Putamen (tissue), 1 donor: ENCODE data around the gene TNFAIP8L1.
A peak's percentile ranks its signal among the peaks of the same experiment; 100 is the strongest.
"Not testable (repeated sequence)": the region's sequence is repeated elsewhere in the genome, so short reads cannot be mapped to it uniquely, and the experiment has no call there.

ENCODE experiments used
- DNase-seq: peaks from one replicate; pipeline ENCODE4 v3.0.0-alpha.2; 2016; ENCODE audit warnings: low spot score

Gene TNFAIP8L1

DNA sequence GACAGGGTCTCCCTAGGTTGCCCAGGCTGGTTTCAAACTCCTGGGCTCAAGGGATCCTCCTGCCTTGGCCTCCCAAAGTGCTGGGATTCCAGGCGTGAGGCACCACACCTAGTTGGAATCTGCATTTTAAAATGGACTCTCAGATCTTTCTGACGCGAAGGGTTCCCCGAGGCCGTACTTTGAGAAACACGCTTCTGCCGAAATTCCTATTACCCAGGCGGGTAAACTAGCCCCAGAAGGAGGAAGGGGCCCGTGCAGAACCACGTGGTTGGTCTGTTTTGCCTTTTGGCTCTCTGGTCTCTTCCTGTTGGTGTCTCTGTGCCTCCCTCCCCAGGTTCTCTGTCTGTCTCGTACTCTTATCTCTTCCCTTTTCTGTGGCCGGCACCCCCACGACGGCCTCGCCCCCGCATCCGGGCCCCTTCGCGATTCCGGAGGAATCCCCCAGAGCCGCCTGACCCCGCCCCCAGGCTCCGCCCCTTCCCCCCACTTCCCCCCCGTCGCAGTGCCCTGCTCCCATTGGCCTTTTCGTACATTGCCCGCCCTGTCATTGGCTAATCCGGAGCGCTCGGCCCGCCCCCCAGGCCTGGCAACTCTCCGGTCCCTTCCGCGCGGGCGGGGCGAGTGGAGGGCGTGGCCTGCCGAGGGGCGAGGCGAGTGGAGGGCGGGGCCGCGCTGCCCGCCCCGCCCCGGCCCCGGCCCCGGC, at the start of gene TNFAIP8L1:
Gene TNFAIP8L1 (plus strand): TSS at position 689 of the 703 bp plus-strand sequence. CDS start 12,354 bp downstream, outside the sequence.
- peak; percentile 89 for DNase-seq

DNA sequence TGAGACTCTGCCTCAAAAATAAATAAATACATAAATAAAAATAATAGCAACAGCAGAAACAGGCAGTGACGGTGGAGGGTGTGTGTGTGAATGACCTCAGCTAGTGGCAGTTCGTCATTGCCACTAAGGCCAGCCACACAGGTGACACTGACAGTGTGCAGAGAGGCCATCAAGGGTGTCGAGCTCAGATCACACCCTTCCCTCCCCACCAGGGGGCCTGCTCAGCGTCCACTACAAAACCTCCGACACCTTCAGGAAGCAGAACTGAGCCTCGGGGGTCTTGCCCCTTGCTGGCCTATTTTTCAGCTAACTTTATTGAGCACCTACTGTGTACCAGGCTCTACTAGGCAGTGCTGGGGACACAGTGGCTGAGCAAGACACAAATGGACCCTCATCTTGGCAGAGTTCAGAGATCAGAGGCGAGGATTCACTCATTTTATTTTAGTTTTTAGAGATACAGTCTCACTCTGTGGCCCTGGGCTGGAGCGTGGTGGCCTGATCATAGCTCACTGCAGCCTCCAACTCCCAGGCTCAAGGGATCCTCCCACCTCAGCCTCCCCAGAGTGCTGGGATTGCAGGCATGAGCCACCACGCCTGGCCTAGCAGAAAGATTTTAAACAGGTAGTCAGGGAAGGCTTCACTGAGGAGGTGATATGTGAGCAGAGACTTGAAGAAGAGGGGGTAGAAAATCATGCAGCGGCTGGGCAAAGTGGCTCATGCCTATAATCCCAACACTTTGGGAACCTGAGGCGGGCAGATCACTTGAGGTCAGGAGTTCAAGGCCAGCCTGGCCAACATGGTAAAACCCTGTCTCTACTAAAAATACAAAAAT, 49.5 kb upstream of the TNFAIP8L1 start:
- DNase-seq, result no peak

DNA sequence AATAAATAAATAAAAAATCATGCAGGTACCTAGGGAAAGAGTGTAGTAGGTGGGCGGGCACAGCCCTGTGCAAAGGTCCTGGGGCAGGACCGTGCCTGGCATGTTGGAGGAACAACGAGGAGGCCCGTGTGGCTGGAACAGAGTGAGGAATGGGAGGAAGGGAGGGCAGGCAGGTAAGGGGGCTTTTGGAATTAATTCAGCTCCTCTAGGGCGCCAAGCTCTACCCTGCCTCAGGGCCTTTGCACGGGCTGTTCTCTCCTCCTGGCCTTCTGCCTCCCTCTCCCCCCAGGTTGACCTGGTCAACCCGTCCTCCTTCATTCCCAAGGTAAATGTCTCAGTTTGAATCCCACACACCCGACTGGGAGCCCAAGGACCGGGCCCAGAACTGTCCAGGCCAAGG, 48.8 kb upstream of the TNFAIP8L1 start:
- DNase-seq, result no peak

DNA sequence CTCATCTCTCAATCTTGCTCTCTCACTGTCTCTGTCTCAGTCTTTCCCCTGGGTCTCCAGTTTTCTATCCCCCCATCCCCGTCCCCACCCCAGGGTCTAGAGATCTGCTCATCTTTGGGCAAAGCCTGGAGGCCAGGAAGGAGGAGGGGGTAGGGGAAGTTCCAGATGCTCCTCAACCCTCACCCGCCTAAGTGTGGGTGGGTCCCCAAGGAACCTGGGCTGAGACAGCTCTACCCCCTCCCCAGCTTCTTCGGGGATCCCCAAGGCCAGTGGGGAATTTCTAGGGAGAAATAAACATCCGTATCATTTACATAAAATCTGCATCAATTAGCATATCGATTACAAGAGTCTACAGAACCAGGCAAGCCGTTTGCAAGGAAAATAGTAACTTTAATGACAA, 48.0 kb upstream of the TNFAIP8L1 start:
- no peak for DNase-seq

DNA sequence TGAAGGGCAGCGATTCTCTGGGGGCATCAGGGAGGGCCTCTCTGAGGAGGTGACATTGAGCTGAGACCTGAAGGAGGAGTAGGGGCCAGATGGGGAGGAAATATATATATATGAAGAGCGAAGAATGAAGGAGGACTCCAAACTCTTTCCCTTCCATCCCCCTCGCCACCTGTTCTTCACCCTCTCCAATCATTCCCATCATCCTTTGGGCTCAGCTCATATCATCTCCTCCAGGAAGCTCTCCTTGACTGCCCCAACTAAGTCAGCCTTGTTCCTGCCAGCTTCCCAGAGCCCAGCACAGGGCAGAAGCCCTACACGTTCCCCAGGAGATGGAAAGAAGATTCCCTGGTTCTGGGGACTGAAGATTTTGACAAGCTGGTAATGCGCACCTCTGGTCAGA, 46.9 kb upstream of the TNFAIP8L1 start:
- DNase-seq, result no peak

DNA sequence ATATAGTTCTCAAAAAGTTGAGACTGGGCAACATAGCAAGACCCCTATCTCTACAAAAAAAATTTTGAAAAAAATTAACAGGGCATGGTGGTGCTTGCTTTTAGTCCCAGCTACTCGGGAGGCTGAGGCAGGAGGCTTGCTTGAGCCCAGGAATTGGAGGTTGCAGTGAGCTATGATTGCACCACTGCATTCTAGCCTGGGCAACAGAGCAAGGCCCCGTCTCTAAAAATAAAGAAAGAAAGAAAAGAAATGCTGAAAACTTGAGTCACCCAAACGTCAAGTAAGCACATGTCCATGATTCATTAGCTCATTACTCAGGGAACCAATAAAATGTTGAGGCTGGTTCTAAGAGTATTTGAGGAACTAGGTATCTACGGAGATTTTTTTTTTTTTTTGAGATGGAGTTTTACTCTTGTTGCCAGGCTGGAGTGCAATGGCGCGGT, 45.9 kb upstream of the TNFAIP8L1 start:
- no peak for DNase-seq

DNA sequence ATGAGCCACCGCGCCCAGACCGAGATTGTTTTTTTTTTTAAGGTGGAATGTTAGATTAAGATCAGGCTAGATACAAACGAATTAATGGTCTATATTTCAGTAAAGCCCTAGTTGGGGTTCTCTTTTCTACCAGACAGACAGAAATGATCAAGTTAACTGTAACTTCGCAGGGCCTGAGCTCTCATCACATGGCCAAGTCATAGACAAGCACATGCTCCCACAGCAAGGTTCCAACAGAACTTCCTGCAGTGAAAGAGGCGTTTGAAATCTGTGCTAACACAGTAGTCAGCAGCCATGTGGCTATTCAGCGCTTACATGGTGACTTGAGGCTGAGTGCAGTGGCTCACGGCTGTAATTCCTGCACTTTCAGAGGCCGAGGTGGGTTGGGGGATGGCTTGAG, 45.1 kb upstream of the TNFAIP8L1 start:
- DNase-seq, result no peak

DNA sequence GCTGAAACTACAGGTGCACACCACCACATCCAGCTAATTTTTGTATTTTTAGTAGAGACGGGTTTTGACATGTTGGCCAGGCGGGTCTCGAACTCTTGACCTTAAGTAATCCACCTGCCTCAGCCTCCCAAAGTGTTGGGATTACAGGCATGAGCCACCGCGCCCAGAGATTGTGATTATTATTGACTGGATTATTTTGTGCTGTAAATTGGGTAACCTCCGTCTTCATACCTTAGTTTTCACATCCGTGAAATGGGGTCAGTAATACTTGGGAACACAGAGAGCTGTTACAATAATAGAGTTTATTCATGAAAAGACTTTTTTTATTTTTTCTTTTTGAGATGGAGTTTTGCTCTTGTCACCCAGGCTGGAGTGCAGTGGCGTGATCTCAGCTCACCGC, 44.2 kb upstream of the TNFAIP8L1 start:
- not testable (repeated sequence) for DNase-seq

DNA sequence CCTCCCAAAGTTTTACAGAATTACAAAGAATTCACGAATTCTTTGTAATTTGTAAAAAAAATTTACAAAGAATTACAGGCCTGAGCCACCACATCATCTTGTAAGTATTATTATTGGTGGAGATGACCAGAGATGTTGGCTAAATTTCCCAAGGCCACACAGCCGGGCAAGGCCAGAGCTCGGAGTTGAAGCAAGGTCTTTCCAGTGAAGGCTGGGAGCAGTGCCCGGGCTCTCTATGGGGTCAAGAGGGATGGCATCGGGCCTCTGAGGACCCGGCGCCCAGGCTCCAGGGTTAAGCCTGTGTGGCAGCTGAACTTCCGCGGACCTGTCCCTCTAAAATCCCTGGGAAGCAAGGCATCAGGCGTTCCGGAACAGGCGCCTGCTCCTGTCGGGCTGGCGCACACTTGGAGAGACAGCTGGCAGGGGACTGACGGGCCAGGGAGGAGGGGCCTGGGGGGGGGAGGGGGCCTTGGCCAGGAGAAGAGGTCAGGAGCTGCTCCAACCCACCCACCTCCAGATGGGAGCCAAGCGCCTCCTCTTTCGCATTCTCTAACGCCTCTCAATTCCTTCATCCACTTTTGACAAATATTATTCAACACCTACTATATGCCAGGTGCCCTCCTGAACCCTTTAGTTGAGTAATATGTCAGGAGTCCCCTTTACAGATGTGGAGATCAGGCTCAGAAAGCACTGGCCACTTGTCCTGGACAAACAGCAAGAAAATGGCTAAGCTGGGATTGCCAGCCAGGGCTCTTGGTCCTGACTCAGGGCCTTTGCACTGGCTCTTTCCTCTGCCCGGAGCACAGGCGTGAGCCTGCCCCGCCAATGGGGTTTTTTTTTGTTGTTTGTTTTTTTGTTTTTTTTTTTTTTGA, 43.0 kb upstream of the TNFAIP8L1 start:
- no peak for DNase-seq

DNA sequence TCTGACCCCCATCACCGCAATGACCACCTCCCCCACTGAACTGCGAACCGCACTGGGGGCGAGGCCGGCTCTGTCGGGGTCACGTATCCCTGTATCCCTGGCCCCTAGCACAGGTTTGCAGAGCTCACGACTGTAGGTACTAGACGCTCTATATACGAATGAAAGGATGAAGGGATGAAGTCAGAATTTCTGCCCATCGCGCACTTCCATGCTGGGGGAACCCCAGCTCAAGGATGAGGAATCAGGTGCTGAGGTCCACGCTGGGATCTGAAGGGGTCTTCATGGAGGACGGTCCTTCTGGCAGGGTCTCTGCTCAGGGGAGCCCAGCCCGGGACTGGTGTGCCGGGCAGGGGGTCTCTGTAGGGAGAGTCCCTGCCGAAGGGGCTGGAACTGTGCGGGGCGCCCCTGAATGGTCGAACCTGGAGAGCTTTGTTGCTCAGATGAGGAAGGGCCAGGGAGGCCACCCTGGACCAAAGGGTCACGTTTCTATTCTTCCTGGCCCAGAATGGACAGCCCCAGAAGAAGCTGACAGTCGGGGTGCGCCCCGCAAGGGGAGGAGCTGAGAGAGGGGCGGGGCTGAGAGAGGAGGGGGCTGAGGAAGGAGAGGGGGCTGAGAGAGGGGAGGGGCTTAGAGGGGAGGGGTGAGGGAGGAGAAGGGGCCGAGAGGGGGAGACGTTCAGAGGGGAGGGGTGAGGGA, 41.9 kb upstream of the TNFAIP8L1 start:
- DNase-seq, result no peak

DNA sequence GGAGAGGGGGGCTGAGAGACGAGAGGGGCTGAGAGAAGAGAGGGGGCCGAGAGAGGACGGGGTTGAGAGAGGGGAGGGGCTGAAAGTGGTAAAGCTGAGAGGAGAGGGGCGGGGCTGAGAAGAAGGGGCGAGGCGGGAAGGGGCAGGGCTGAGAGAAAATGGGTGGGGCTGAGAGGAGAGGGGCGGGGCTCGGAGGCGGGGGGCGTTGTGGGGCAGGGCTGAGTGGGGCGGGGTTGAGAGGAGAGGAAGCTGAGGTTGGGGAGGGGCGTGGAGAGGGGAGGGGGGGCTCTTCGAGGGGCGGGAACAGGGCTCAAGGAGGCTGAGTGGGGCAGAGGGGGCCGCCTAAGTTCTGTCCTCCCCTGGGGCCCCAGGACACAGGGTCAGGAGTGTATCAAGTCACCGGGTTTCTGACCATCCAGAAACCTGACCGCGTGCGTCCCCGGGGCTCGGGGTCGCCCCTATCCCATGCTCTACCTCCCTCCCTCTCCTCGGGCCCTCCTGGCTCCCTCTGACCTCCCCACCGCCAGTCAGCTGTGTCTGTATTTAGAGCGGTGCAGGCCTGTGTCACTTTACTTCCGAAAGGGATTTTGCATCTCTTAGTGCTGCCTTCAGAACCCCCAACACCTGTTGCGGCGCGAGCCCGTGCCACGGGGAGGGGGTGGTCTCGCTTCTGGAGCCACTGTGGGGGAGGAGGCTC, 41.2 kb upstream of the TNFAIP8L1 start:
- no peak for DNase-seq

DNA sequence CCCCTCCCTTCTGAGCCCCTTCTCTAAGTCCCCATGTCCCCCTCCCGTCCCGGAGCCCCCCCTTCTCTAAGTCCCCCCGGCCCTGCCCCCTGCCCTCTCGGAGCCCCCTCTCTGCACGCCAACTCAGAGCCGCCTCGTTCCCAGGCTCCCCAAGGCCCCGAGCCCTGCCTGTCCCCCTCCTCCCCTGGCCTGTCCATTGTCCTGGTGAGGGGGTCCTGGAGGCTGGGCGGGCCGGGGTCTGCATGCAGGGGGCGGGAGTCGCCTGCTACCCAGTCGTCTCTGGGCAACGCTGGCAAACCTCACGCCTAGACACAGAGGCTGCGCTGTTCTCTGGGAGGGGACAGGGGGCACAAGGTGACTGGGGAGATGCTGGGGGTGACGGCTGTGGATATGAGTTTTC, 40.6 kb upstream of the TNFAIP8L1 start:
- no peak for DNase-seq

DNA sequence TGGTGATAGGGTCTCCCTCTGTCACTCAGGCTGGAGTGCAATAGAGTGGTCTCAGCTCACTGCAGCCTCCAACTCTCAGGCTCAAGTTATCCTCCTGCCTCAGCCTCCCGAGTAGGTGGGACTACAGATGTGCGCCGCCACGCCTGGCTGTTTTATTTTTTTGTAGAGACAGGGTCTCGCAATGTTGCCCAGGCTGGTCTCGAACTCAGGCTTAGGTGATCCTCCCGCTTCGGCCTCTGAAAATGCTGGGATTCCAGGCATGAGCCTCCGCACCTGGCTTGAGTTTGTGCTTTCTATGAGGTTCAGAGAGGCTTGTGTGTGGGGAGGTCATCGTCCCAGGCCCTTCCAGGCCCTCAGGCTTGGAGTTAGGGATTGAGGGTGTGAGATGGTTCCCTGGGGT, 39.2 kb upstream of the TNFAIP8L1 start:
- no peak for DNase-seq

DNA sequence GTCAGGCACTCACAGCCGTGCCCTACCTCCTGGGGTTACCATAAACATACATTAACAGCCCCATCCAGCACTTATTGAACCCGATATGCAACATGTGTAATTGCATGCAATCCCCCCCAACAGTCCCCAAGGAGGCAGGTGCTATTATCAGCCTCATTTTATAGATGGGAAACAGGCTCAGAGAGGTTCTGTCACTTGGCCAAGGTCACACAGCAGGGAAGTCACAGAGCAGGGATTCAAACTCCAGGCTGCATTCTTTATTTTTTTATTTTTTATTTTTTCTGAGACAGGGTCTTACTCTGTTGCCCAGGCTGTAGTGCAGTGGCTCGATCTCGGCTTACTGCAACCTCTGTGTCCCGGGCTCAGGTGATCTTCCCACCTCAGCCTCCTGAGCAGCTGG, 38.4 kb upstream of the TNFAIP8L1 start:
- DNase-seq, result no peak

DNA sequence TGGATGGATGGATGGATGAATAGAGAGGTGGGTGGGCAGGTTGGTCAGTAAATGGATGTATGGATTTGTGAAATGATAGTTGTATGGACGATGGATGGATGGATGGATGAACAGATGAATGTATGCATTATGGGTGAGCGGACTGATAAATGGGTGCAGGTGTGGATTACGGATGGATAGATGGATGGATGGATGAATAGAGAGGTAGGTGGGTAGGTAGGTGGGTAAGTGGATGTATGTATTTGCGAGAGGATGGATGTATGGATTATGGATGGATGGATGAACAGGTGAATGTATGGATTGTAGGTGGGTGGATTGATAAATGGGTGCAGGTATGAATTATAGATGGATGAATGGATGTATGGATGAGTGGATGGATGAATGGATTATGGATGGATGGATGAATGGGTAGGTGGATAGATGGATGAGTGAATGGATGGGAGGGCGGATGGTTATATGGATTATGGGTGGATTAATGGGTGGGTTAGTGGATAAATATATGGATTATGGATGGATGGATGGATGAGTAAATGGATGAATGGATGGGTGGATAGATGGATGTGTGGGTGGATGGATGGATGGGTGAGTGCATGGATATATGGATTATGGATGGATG, 37.0 kb upstream of the TNFAIP8L1 start:
- no peak for DNase-seq

DNA sequence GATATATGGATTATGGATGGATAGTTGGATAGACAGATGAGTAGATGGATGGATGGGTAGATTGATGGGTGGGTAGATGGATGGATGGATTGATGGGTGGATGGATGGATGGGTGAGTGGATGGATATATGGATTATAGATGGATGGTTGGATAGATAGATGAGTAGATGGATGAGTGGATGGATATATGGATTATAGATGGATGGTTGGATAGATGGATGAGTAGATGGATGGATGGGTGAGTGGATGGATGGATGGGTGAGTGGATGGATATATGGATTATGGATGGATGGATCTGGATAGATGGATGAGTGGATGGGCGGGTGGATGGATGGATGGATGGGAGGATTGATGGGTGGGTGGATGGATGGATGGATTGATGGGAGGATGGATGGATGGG, 36.4 kb upstream of the TNFAIP8L1 start:
- no peak for DNase-seq

DNA sequence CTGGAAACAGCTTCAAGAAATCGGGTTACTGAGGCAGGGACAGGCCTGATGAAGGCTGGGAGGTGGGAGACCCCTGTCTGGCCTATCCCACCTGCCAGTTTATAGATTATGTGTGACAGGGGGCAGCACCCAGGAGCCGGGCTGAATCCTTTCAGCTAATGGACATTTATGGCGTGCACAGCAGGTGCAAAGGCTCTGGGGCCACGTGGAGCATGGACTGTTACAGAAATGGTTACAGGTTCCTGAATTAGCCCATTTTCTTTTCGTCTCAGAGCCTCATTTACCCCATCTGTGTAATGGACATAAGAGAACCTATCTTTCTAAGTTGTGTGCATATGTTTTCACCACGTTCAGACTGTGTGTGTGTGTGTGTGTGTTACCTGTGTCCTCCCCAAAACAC, 34.4 kb upstream of the TNFAIP8L1 start:
- no peak for DNase-seq

DNA sequence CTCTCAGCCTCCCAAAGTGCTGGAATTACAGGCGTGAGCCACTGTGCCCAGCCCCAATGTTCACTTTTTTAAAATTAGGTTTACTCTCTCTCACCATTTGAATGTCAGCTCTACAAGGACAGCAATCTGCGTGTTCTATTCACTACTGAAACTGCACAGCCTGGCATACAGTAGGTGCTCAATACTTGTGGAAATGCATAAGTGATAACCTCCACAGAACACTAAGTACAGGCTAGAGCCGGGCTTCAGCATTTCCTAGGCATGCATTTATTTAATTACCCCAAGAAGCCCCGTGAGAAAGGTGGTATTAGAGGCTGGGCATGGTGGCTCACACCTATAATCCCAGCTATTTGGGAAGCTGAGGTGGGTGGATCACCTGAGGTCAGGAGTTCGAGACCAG, 33.1 kb upstream of the TNFAIP8L1 start:
- no peak for DNase-seq

DNA sequence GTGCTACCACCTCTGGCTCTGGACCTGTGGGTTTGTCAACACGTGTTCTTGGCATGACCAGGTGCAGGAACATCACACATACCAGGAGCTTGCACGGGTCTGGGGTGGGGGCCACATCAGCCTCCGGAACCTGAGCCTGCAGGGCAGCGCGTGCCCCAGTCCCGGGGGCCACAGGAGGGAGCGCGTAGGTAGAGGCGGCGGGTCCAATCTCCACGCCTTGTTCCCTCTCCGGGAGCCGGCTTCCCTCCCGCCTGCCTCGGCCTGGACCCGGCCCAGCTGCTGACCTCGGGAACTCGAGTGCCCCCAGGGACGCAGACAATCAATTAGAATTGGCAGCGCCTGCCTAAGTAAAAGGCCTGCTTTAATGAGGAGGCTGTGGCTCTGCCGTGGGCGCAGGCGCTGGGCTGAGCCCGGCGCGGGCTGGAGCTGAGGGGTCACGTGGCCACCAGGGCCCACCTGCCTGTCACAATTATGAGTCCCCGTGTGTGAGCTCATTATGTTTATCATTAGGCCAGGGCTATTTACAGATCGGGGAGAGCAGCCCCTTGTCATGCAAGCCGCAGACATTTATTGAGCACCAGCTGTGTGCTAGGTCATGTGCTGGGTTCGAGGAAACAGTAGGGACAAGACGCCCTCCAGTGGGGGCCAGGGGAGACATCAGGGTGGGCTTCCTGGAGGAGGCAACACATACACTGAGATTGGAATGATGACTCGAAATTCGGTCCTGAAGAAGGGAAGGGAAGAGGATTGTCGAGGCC, 32.2 kb upstream of the TNFAIP8L1 start:
- no peak for DNase-seq
